ENCODE data around the gene HOMEZ.
A peak's percentile ranks its signal among the peaks of the same experiment; 100 is the strongest.

The HOMEZ gene

DNA sequence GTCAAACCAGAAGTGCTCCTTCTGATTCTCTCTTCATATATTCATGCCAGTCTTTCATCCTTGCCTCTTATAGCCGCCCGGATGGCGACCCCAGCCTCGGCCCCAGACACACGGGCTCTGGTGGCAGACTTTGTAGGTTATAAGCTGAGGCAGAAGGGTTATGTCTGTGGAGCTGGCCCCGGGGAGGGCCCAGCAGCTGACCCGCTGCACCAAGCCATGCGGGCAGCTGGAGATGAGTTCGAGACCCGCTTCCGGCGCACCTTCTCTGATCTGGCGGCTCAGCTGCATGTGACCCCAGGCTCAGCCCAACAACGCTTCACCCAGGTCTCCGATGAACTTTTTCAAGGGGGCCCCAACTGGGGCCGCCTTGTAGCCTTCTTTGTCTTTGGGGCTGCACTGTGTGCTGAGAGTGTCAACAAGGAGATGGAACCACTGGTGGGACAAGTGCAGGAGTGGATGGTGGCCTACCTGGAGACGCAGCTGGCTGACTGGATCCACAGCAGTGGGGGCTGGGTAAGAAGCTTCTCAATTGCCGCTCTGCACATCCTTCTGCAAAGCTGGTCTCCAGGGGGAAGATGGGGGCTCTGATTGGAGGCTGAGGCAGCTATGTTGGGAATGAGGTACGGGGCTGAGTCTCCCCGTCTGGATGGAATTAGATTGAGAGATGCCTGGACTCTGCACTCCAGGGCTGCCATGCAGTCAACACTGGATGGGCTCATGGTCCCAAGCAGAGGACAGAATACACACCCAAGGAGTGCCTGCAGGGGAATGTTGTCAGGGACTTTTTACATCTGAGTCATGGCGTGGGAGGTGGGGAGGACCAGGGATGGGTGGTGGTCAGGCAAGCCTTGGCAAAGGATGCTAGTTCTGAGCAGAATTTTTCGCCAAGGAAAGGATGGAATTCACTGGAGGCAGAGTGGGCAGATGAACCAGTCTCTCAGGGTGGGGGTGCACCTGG, 22.0 kb upstream of the HOMEZ start:
- DNase-seq = no peak

DNA sequence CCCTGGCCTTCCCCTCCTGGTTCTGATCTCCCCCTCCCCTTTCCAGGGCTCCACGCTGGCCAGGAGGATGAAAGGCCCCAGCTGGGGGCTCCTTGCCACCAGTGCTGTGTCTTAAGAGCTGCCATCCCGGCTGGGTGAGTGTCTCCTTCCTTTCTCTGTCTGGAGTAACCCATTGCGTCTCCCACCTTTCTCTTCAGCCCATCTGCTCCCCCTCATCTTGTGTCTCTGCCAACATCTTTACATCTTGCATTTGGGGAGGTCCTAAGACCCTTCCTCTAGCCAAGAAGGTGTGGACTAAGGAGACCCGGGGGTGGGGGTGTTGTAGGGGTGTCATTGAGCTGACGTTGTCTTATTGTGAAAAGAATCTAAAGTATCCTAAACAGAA, 21.2 kb upstream of the HOMEZ start:
- DNase-seq = no peak

- DNase-seq = peak; percentile 56 to 93 (median 88)
These were observed 20.6 kb upstream of the HOMEZ start, which contains the start of gene BCL2L2 for GRCh38 chr14:23306412-23307145. TSS of gene BCL2L2 (plus strand) at chr14:23306833. CDS start at chr14:23307768, 935 bp downstream.

DNA sequence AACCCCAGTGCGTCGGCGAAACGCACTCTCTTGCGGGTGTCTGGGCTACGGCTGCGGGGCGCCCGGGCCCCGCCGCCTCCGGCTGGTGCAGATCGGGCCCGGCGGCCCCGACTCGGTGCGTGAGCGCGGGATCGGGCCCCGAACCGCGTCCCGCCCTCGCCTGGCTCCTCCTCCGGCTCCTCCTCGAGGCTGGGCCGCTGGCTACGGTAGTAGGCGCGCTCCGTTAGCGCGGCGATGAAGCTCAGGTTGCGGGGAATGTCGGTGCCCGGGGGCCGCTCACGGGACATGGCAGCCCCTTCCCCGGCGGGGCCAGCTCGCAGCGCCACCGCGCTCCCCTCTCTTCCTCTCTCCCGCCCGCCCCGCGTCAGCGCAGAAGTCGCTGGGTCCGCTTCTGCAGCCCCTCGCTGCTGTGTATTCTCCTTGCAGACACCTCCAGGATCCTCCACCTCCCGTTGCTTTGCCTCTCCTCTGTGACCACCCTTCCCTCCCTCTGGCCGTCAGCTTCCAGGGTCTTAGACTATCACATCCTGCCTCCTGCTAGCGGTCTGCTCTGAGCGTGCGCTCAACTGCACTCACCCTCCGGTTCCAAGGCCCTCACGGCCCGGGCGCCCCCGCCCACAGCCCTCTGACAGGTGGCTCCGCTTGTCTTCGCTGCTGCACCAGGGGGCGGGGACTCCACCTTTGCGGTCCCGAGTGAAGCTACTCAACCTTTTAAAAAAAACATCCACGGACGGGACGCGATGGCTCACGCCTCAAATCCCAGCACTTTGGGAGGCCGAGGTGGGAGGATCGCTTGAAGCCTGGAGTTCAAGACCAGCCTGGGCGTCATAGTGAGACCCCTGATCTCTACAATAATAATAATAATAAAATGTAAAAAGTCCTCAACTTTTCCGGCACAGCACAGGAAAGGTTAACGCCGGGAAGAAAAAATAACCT, 16.6 kb upstream of the HOMEZ start, which contains the start of gene PPP1R3E:
TSS of gene PPP1R3E (minus strand) at position 570 of the 936 bp plus-strand sequence. CDS start at position 287, 283 bp downstream.
- DNase-seq = peak in 10 of 14 donors; percentile 58 to 82 (median 70)

DNA sequence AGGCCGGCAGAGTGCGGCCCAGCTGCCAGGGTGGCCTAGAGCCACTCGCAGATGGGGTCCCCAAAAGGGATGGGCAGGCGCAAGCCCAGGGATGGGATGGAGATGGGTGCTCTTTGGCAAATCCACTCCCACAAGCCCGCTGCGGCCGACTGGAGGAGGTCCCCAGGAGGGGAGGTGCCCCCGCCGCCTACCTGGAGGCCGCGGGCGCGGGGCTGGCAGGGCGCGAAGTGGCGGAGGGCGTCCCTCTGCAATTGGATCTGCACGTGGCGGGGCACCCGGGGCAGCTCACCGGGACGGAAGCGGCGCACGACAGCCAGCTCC, 16.0 kb upstream of the HOMEZ start:
- DNase-seq = peak in 1 of 14 donors; percentile 90

- DNase-seq = peak; percentile 87 to 100 (median 99)
These were observed 15.5 kb upstream of the HOMEZ start for GRCh38 chr14:23301288-23301968.

- peak in 9 of 14 donors; percentile 35 to 76 (median 61) for DNase-seq
These were observed 14.8 kb upstream of the HOMEZ start for GRCh38 chr14:23300687-23301223.

DNA sequence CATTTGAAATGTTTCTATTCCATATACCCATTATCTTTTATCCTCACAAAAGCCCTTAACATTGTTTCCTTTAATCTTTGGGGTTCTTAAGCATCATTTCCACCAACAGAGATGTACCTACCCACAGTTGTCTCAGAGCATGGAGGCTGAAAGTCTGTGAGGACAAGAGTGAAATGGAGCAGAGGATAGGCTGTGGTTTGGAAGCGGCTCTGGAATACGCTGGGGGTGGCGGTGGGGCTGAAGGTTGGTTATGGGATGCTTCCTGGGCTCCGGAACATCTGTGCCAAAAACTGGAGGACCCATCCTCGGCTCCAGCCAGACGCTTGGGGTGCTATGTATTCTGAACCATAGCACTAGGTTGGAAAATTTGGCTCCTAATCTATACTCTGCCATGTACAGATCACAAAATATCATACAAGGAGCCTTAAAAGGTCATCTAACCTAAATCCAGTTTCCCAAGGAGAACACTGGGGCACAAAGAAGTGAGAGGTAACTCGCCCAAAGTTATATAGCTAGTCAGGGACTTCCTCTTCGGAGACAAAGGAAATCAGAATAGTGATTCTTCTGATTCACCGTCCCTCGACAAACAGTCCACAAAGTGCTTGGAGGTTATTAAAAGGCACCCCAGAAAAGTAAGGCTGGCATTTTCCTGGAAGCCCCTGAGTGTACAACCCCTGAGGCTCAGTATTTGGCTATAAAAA, 14.2 kb upstream of the HOMEZ start:
- no peak for DNase-seq

DNA sequence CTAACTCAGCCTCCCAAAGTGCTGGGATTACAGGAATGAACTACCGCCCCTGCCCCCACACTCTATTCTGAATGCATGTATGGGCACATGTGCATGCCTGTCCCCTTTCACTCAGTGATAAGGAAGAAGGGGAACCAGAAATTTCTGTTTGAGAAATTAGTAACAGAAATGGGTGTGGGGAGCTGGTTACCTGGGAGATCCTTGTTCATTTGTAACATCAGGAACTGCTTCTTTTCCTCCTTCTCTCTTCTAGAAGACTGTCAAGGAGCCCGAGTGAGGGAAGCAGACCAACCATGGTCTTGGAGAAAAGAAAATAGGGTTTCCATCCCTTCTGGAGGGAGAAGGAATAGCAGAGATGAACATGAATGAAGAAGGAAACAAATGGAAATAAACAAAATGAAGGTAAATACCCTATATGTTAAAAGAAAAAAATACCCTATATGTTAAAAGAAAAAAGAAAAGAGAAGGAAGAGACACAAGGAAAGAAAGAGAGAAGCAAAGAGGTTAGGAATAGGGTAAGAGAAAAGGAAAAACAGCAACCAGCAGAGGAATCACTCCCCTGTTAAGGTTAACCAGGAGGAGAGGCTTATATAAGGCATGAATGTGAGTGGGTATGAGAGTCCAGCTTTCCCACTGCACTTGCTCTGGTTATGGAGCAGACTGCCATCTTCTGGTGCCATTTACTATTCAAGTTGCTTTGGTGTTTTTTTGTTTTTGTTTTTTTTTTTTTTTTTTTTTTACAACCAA, 13.5 kb upstream of the HOMEZ start:
- peak in 3 of 14 donors; percentile 7 to 43 (median 16) for DNase-seq

- DNase-seq = no peak
These were observed 11.8 kb upstream of the HOMEZ start for GRCh38 chr14:23297611-23298277.

DNA sequence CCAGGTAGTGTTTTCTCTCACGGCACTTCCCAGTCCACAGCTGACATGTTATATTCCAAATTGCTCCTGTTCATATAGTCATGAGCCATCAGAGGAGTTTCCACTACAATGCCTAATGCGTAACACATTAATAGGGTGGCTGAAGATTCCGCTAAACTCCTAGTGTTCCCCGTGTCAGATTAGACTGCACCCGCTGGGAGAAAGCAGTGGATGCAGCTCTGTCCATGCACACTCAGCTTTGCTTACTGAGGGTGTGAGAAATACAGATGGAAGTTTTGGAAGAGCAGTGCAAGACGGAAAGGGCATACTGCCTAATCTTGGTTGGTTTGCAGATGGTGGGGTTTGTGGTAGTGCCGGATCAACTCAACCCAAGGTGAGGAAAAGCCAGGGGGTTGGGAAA, 11.2 kb upstream of the HOMEZ start:
- DNase-seq = no peak

DNA sequence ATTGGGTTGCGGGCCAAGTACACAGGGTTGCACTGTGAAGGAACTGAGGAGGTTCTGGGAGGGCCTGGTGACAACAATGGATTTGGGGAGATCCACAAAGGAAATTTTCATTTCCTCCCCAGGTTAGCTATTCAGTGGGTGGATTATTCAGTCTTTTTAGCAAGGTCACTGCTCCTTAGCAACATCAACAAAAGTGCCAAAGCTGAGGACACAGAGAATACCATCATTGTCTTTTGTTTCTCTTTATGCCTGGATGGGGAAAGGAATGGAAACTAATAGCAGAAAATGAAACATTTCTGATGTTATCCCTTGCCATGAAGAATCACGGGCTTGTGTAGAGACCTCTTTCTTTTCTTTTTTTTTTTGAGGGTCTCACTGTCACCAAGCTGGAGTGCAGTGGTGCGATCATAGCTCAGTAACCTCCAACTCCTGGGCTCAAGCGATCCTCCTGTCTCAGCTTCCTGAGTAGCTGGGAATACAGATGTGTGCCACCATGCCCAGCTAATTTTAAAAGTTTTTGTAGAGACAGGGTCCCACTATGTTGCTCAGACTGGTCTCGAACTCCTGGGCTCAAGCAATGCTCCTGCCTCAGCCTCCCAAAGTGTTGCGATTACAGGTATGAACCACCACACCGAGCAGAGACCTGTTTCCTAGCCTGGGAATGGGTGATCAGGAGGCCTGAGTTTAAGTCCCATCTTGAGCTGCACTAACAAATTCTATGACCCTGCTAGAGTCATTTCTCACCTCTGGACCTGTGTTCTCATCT, 10.3 kb upstream of the HOMEZ start:
- no peak for DNase-seq

- peak in 8 of 14 donors; percentile 13 to 58 (median 38) for DNase-seq
These were observed 9.0 kb upstream of the HOMEZ start for GRCh38 chr14:23294734-23295561.

DNA sequence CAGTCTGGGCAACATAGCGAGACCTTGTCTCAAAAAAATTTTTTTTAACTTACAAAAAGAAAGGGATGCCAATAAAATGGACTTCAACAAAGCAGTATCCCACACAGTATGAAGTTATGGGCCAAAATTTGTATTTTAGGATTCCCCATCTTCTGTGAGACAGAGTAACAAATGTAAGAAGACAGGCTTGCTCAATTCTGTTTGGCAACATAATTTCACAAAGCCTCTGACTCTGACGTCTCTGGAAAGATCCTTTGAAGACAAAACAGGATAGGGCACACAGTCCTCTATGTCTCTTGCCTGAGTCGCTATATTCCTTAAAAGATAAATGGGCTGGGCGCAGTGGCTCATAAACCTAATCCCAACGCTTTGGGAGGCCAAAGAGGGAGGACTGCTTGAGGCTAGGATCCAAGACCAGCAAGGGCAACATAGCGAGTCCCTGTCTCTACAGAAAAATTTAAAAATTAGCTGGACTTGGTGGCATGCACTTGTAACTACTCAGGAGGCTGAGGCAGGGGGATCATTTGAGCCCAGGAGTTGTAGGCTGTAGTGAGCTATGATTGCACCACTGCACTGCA, 1.1 kb upstream of the HOMEZ start:
- DNase-seq = no peak

- DNase-seq = peak in 2 of 14 donors; percentile 25 to 61
These were observed 357 bp downstream of the HOMEZ start for GRCh38 chr14:23285530-23286019.

DNA sequence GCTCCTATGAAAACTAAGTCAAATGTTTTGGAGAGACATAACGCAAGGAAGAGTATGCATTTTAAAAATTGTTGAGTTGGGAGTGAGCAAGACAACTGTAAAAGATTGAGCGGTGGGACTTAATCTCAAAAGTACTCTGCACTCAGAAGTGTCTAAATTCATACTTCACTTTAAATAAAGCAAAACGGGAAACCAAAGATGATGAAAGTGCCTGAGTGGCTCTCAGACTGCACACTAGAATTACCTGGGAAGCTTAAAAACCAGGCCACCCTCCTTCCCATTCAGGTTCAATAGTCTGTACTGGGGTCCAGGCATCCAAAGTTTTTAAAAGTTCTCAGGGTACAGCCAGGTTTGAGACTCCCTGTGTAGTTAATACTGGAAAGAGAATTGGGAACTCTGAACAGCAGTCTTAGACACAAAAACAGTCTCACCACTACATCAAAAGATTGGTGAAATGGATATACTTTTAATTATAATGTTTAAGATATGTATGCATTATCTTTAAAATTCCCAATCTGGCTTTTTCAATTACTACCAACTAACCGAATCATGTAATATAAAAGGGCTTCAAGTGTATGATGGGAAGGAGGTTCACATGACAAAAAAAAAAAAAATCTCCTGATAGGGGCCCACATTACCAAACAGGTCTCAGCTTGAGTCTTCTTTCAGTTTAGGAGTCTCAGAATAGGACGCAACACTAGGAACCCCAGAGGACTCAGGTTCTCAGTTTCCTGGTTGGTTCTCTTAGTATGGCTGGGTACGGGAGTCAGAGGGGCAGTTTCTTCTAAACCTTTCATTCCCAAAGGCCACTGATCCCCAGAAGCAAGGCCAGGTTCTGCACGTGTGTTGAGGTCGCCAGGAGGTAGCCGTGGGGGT, 1.0 kb downstream of the HOMEZ start:
- DNase-seq = peak in 1 of 14 donors; percentile 25

Measured in C1 segment of cervical spinal cord (tissue), 14 donors.